Neural crest cell (in vitro differentiated cells): ENCODE results near the gene NTM. TPM values are rescaled to one million over a fixed set of nuclear protein-coding genes. Genes with fewer than 3 reads are reported as not detected.

ENCODE experiments used
- DNase-seq: peaks from one replicate; pipeline ENCODE4 v3.0.0; 2021; ENCODE audit warnings: low read depth, mixed read lengths, low spot score
- H3K27ac Mint-ChIP-seq: one replicate; pipeline ENCODE4 v1.8.0; 2021; ENCODE audit warnings: mild to moderate bottlenecking, mixed read lengths; ENCODE audit not compliant: unreplicated experiment
- H3K27me3 Mint-ChIP-seq: 2 replicates; pipeline ENCODE4 v1.8.0; 2021; ENCODE audit warnings: low read depth, mild to moderate bottlenecking, mixed read lengths
- H3K36me3 Mint-ChIP-seq: 2 replicates; pipeline ENCODE4 v1.8.0; 2021; ENCODE audit warnings: low read depth, mild to moderate bottlenecking, mixed read lengths
- H3K4me1 Mint-ChIP-seq: 2 replicates; pipeline ENCODE4 v1.8.0; 2021; ENCODE audit warnings: mixed read lengths
- H3K4me3 Mint-ChIP-seq: one replicate; pipeline ENCODE4 v1.8.0; 2021; ENCODE audit warnings: mild to moderate bottlenecking, mixed read lengths
- H3K9me3 Mint-ChIP-seq: 2 replicates; pipeline ENCODE4 v1.8.0; 2021; ENCODE audit warnings: mixed read lengths
- long read RNA-seq: library from polyadenylated mRNA; unstranded; transcript quantifications from one replicate; pipeline ENCODE4 v2.0.0, GENCODE V29; 2020
- total RNA-seq: library from RNA; stranded (reverse); gene quantifications from 2 replicates; pipeline ENCODE4 v1.2.1, GENCODE V29; 2021
- TF ChIP-seq, protein P1 (sequence below): fragments of 200-600 bp; sonication (generic); conservative IDR thresholded peaks from 2 replicates; pipeline ENCODE4 v1.5.0; 2021; ENCODE audit warnings: antibody characterized with exemption, mild to moderate bottlenecking

Gene NTM
- 11.3 and 13.2 TPM in 2 replicates for total RNA-seq
- long read RNA-seq, partial matches to known transcripts = 0 of 4 reads
- long read RNA-seq, other reads (novel, unspliced or antisense) = 1 of 4 reads

- no peaks in the 10 kb centered on the region for H3K36me3 Mint-ChIP-seq
- H3K9me3 Mint-ChIP-seq = no peaks in the 10 kb centered on the region
- peak; percentile 36 for DNase-seq
Measured at GRCh38 chr11:131370090-131370751, at the start of gene NTM. NTM (plus strand) TSS chr11:131370615.

GRCh38 chr11:131324921-131325570, 45.4 kb upstream of the NTM start:
- H3K36me3 Mint-ChIP-seq = no peaks in the 10 kb centered on the region
- H3K27me3 Mint-ChIP-seq = no peaks in the 10 kb centered on the region
- H3K4me1 Mint-ChIP-seq = peaks cover 5% of the 10 kb centered on the region
- H3K9me3 Mint-ChIP-seq = peaks cover 5% of the 10 kb centered on the region
- H3K4me3 Mint-ChIP-seq = no peak overlapping the region
- TF ChIP-seq, protein P1, sequence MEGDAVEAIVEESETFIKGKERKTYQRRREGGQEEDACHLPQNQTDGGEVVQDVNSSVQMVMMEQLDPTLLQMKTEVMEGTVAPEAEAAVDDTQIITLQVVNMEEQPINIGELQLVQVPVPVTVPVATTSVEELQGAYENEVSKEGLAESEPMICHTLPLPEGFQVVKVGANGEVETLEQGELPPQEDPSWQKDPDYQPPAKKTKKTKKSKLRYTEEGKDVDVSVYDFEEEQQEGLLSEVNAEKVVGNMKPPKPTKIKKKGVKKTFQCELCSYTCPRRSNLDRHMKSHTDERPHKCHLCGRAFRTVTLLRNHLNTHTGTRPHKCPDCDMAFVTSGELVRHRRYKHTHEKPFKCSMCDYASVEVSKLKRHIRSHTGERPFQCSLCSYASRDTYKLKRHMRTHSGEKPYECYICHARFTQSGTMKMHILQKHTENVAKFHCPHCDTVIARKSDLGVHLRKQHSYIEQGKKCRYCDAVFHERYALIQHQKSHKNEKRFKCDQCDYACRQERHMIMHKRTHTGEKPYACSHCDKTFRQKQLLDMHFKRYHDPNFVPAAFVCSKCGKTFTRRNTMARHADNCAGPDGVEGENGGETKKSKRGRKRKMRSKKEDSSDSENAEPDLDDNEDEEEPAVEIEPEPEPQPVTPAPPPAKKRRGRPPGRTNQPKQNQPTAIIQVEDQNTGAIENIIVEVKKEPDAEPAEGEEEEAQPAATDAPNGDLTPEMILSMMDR = no peak
- no peak overlapping the region for H3K27ac Mint-ChIP-seq
- no peak for DNase-seq

More at GRCh38 chr11:131370090-131370751, at the start of gene NTM:
- Mint-ChIP-seq H3K4me3 (no peak within 1 kb of the TSS), H3K27me3 (no peaks in the 10 kb centered on the region), H3K4me1 (peaks cover 1% of the 10 kb centered on the region), H3K27ac (no peak within 1 kb of the TSS)
- TF ChIP-seq, protein P1 = no peak

- Mint-ChIP-seq H3K36me3 (no peaks in the 10 kb centered on the region), H3K4me1 (no peaks in the 10 kb centered on the region), H3K9me3 (no peaks in the 10 kb centered on the region), H3K27me3 (no peaks in the 10 kb centered on the region), H3K27ac (no peak overlapping the region), H3K4me3 (no peak overlapping the region)
- no peak for DNase-seq
- TF ChIP-seq, protein P1 = no peak
Measured at GRCh38 chr11:131326829-131327228, 43.6 kb upstream of the NTM start.

- DNase-seq = no peak
- Mint-ChIP-seq H3K27ac (no peak overlapping the region), H3K4me1 (no peaks in the 10 kb centered on the region), H3K9me3 (no peaks in the 10 kb centered on the region), H3K36me3 (no peaks in the 10 kb centered on the region), H3K4me3 (no peak overlapping the region), H3K27me3 (no peaks in the 10 kb centered on the region)
- TF ChIP-seq, protein P1 = no peak
Measured at GRCh38 chr11:131327421-131327820, 43.0 kb upstream of the NTM start.

DNA sequence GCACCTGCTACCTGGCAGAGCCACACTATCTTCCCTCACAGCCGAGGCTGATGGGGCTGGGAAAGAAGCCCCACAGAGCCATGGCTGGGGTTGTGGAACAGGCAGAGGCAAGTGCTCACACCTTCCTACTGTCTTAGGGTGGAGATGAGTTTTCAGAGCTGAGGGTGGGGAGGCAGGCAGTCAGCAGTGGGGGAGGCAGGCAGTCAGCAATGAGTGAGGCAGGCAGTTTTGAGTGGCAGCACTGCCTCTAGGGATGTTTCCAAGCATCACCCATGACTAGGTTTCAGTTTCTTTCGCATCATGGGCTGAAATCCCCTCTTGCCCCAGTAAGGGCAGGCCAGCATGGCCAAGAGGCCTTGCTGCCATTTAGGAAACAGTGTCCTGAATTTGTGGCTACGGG, 41.6 kb upstream of the NTM start:
- Mint-ChIP-seq H3K27ac (no peak overlapping the region), H3K4me1 (no peaks in the 10 kb centered on the region), H3K4me3 (no peak overlapping the region), H3K27me3 (no peaks in the 10 kb centered on the region), H3K9me3 (no peaks in the 10 kb centered on the region), H3K36me3 (no peaks in the 10 kb centered on the region)
- TF ChIP-seq, protein P1 = no peak
- DNase-seq = no peak
